Measurements from ENCODE around the gene SEMA6D.

GRCh38 chr15:47811172-47811571, 93.9 kb downstream of the SEMA6D start:
- TF ChIP-seq, protein P1, sequence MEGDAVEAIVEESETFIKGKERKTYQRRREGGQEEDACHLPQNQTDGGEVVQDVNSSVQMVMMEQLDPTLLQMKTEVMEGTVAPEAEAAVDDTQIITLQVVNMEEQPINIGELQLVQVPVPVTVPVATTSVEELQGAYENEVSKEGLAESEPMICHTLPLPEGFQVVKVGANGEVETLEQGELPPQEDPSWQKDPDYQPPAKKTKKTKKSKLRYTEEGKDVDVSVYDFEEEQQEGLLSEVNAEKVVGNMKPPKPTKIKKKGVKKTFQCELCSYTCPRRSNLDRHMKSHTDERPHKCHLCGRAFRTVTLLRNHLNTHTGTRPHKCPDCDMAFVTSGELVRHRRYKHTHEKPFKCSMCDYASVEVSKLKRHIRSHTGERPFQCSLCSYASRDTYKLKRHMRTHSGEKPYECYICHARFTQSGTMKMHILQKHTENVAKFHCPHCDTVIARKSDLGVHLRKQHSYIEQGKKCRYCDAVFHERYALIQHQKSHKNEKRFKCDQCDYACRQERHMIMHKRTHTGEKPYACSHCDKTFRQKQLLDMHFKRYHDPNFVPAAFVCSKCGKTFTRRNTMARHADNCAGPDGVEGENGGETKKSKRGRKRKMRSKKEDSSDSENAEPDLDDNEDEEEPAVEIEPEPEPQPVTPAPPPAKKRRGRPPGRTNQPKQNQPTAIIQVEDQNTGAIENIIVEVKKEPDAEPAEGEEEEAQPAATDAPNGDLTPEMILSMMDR (IDR thresholded peaks at IDR 0.05), result no peak
- TF ChIP-seq POLR2A (IDR thresholded peaks at IDR 0.05), result no peak

All from suprapubic skin (tissue), 3 donors.